Panc1 (cell line): ENCODE results near the gene PHC3. TPM values are rescaled to one million over a fixed set of nuclear protein-coding genes. Genes with fewer than 3 reads are reported as not detected.
A peak's percentile ranks its signal among the peaks of the same experiment; 100 is the strongest.

Source experiments
- ATAC-seq: fragments of 200-7000 bp; cut with Tn5 transposase; 2 replicates; pipeline ENCODE4 v1.9.1; 2020; ENCODE audit warnings: mild to moderate bottlenecking, moderate library complexity
- BruUV-seq: library from RNA; stranded (reverse); fragments of 400-500 nt; replicated peaks from 2 replicates; lab custom pipeline; 2021; lab: Mats Ljungman, UMichigan
- CTCF ChIA-PET: fragments of 300-600 bp; sonication (Branson Sonifier 250); formaldehyde crosslinking; loops from one replicate; lab custom pipeline; 2022; ENCODE audit warnings: antibody characterized with exemption; lab: Charles Lee
- POLR2A ChIA-PET: fragments of 300-600 bp; sonication (Branson Sonifier 250); formaldehyde crosslinking; loops from one replicate; lab custom pipeline; 2022; ENCODE audit warnings: antibody characterized with exemption; lab: Charles Lee
- DNase-seq: peaks from one replicate; pipeline ENCODE4 v3.0.0-alpha.2; 2010; ENCODE audit warnings: low read depth, low spot score
- H3K27ac ChIP-seq: 2 replicates; pipeline ENCODE4 v1.5.1; 2011; ENCODE audit warnings: mild to moderate bottlenecking, low read length, inconsistent platforms
- H3K27me3 ChIP-seq: fragments of 200-500 bp; sonication (Bioruptor generic); 2 replicates; pipeline ENCODE4 v1.6.0; 2014; ENCODE audit warnings: low read length, inconsistent platforms; ENCODE audit not compliant: control insufficient read depth, insufficient read depth
- H3K36me3 ChIP-seq: fragments of 200-500 bp; sonication (Bioruptor generic); 2 replicates; pipeline ENCODE4 v1.5.1; 2014; ENCODE audit warnings: inconsistent platforms, mild to moderate bottlenecking, low read length, moderate library complexity; ENCODE audit not compliant: control insufficient read depth, insufficient read depth
- H3K4me1 ChIP-seq: 2 replicates; pipeline ENCODE4 v1.5.1; 2011; ENCODE audit warnings: inconsistent platforms, mild to moderate bottlenecking, low read length, moderate library complexity; ENCODE audit not compliant: control insufficient read depth, insufficient read depth
- H3K4me3 ChIP-seq, 2 experiments: 2 replicates each; pipeline ENCODE4 v1.5.1; 2011 to 2012; ENCODE audit warnings: low read depth in 2 of 2, low read length in 2 of 2, mild to moderate bottlenecking in 2 of 2, inconsistent platforms in 1 of 2, moderate library complexity in 1 of 2
- H3K9me3 ChIP-seq: fragments of 200-500 bp; sonication (Bioruptor generic); 2 replicates; pipeline ENCODE4 v1.5.1; 2014; ENCODE audit warnings: low read depth, mild to moderate bottlenecking, inconsistent platforms, low read length, moderate library complexity; ENCODE audit not compliant: control insufficient read depth, insufficient read depth
- POLR2AphosphoS5 ChIP-seq: IDR thresholded peaks from 2 replicates; pipeline ENCODE4 v1.6.1; 2012; ENCODE audit warnings: mild to moderate bottlenecking, low read depth, low read length, moderate library complexity
- SIN3A ChIP-seq: IDR thresholded peaks from 2 replicates; pipeline ENCODE4 v1.6.1; 2012; ENCODE audit warnings: low read depth, mild to moderate bottlenecking, low read length, moderate library complexity, borderline replicate concordance; ENCODE audit not compliant: insufficient read depth
- TCF7L2 ChIP-seq: IDR thresholded peaks from 2 replicates; pipeline ENCODE4 v1.6.1; 2011; ENCODE audit warnings: mild to moderate bottlenecking, low read depth, low read length, inconsistent platforms
- in situ Hi-C: cut with HindIII; loops from 2 replicates; pipeline ENCODE4 v1.10.0; 2016; ENCODE audit warnings: low sequenced_read_pairs, low pct_unique_long_range_greater_than_20kb
- intact Hi-C: fragments of 100-400 bp; cut with micrococcal nuclease; formaldehyde crosslinking; loops from one replicate; pipeline ENCODE4 v1.10.0; 2022; ENCODE audit not compliant: unreplicated experiment
- total RNA-seq: library from RNA; stranded (reverse); gene quantifications from one replicate; pipeline ENCODE4 v1.2.1, GENCODE V29; 2021; ENCODE audit not compliant: unreplicated experiment
- TF ChIP-seq, protein P1 (sequence below): fragments of 450-650 bp; IDR thresholded peaks from 2 replicates; pipeline ENCODE4 v1.5.1; 2017; ENCODE audit warnings: mild to moderate bottlenecking
- TF ChIP-seq, protein P2 (sequence below), 2 experiments: IDR thresholded peaks; 2 replicates each; pipeline ENCODE4 v1.6.1; 2011 to 2012; ENCODE audit warnings: low read depth in 2 of 2, control low read depth in 1 of 2, low read length in 1 of 2, mild to moderate bottlenecking in 1 of 2, moderate library complexity in 1 of 2; ENCODE audit not compliant: insufficient read depth in 1 of 2

Gene PHC3
- total RNA-seq, 1 experiment from 2014 or later = 53.8 TPM

DNA sequence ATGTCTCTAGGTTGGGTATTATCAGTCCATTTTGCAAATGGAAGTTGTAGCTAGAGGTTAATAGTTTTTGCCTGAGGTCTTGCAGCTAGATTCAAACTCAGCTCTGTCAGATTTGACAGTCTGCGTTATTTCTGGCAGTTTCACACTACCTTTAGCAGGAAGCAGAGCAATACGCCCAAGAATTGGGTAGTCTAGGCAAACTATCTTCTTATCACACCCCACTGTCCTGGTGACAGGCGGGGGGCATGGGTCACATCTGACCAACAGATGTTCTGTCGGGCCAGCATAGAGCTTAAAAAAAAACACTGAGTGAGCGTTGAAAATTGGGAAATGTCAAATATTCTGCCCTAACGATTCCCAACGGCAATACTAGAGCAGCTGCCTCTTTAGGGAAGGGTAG lies 138.0 kb downstream of the PHC3 start:
- no TSS peak for BruUV-seq
- ChIA-PET POLR2A (interaction anchor here (0.7 kb wide), 1 partner anchor 46 kb away, joined by 6 read pairs; no protein-coding TSS in a partner anchor), CTCF (no interaction called here)
- DNase-seq = no peak
- intact Hi-C loops (no loop called here), in situ Hi-C loops (no loop called here)
- ATAC-seq = no peak
- no peaks in the 10 kb centered on the region for H3K4me1 ChIP-seq
- peaks cover 20% of the 10 kb centered on the region for H3K27me3 ChIP-seq
- H3K27ac ChIP-seq = no peak overlapping the region
- H3K4me3 ChIP-seq = no peak overlapping the region
- H3K9me3 ChIP-seq = no peaks in the 10 kb centered on the region
- TF ChIP-seq TCF7L2 = no peak
- H3K36me3 ChIP-seq = no peaks in the 10 kb centered on the region

DNA sequence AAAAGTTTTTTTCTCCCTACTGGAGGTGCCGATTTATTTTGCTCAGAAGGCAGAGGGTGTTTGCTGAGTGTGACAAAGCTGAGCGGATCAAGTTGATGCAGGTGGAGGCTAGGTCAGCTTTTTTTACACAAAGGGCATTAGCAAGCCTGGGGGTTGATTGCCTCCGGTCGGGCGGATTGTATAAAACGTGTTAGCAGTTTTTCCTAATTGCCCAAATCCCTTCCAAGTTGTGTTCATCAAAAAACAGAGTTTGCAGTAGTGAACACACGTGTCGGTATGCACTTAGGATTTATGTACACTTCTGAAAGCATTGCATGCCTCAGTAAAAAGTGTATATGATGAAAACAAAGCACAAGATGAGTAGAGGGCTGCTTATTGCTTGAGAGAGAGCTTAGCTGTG lies 141.1 kb downstream of the PHC3 start:
- ATAC-seq (no peak), DNase-seq (no peak)
- POLR2A ChIA-PET = interaction anchor here (1.0 kb wide), 1 partner anchor 20 kb away, joined by 6 read pairs; no protein-coding TSS in a partner anchor
- in situ Hi-C loops = no loop called here
- intact Hi-C loops = no loop called here
- no peaks in the 10 kb centered on the region for H3K9me3 ChIP-seq
- CTCF ChIA-PET = no interaction called here
- H3K27ac ChIP-seq = no peak overlapping the region
- no peaks in the 10 kb centered on the region for H3K36me3 ChIP-seq
- H3K4me1 ChIP-seq = no peaks in the 10 kb centered on the region
- H3K4me3 ChIP-seq = no peak overlapping the region
- TF ChIP-seq, protein P1, sequence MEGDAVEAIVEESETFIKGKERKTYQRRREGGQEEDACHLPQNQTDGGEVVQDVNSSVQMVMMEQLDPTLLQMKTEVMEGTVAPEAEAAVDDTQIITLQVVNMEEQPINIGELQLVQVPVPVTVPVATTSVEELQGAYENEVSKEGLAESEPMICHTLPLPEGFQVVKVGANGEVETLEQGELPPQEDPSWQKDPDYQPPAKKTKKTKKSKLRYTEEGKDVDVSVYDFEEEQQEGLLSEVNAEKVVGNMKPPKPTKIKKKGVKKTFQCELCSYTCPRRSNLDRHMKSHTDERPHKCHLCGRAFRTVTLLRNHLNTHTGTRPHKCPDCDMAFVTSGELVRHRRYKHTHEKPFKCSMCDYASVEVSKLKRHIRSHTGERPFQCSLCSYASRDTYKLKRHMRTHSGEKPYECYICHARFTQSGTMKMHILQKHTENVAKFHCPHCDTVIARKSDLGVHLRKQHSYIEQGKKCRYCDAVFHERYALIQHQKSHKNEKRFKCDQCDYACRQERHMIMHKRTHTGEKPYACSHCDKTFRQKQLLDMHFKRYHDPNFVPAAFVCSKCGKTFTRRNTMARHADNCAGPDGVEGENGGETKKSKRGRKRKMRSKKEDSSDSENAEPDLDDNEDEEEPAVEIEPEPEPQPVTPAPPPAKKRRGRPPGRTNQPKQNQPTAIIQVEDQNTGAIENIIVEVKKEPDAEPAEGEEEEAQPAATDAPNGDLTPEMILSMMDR = no peak
- no peak for TF ChIP-seq POLR2AphosphoS5
- no peak for TF ChIP-seq SIN3A
- TF ChIP-seq TCF7L2 = no peak
- TF ChIP-seq, protein P2, sequence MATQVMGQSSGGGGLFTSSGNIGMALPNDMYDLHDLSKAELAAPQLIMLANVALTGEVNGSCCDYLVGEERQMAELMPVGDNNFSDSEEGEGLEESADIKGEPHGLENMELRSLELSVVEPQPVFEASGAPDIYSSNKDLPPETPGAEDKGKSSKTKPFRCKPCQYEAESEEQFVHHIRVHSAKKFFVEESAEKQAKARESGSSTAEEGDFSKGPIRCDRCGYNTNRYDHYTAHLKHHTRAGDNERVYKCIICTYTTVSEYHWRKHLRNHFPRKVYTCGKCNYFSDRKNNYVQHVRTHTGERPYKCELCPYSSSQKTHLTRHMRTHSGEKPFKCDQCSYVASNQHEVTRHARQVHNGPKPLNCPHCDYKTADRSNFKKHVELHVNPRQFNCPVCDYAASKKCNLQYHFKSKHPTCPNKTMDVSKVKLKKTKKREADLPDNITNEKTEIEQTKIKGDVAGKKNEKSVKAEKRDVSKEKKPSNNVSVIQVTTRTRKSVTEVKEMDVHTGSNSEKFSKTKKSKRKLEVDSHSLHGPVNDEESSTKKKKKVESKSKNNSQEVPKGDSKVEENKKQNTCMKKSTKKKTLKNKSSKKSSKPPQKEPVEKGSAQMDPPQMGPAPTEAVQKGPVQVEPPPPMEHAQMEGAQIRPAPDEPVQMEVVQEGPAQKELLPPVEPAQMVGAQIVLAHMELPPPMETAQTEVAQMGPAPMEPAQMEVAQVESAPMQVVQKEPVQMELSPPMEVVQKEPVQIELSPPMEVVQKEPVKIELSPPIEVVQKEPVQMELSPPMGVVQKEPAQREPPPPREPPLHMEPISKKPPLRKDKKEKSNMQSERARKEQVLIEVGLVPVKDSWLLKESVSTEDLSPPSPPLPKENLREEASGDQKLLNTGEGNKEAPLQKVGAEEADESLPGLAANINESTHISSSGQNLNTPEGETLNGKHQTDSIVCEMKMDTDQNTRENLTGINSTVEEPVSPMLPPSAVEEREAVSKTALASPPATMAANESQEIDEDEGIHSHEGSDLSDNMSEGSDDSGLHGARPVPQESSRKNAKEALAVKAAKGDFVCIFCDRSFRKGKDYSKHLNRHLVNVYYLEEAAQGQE (IDR thresholded peaks at IDR 0.05; ENCODE audit: insufficient read depth in 1 of 2, low read depth in 2 of 2, low read length in 1 of 2) = no peak
- peaks cover 20% of the 10 kb centered on the region for H3K27me3 ChIP-seq
- BruUV-seq = no TSS peak

DNA sequence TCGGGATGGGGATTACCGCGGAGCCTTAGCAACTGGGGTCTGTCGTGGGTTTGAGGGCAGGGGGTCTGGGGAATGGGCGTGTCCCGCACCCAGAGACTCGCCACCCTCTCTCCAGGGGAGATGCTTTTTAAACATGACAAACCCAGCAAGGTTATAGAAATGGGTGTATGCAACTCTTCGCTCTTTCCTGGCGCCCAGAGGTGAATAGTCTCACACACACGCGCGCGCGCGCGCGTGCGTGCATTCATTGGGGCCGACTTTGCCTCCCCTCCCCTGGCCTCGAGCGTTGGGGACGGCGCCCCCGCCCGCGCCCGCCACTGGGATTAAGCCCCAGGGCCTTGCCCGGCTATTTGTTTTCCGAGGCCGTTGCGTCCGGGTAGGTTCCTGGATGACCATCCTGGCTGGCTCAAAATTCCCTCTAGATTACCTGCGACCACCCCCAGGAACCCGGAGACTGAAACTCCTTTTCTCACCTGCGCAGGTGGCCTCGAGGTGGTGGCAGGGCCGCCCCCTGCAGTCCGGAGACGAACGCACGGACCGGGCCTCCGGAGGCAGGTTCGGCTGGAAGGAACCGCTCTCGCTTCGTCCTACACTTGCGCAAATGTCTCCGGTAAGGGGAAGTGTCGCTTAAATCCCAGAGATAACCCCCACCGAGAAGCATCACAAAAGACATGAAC lies 143.0 kb downstream of the PHC3 start:
- Histone ChIP-seq H3K27me3 (peaks cover 20% of the 10 kb centered on the region), H3K4me3 (peak overlapping the region; percentile 48 to 67), H3K9me3 (no peaks in the 10 kb centered on the region), H3K36me3 (no peaks in the 10 kb centered on the region), H3K4me1 (no peaks in the 10 kb centered on the region), H3K27ac (no peak overlapping the region)
- TF ChIP-seq TCF7L2 = no peak
- TF ChIP-seq POLR2AphosphoS5 = no peak
- TF ChIP-seq, protein P2 (IDR thresholded peaks at IDR 0.05; ENCODE audit: insufficient read depth in 1 of 2, low read depth in 2 of 2, low read length in 1 of 2) = no peak
- TF ChIP-seq, protein P1 = no peak; the same call in 1 of the 2 replicates
- TF ChIP-seq SIN3A = no peak
- ATAC-seq (peak; percentile 52), DNase-seq (no peak)
- CTCF ChIA-PET = interaction anchor here (0.5 to 0.6 kb wide), 2 partner anchors 14 to 25 kb away, joined by 3 to 7 read pairs; no protein-coding TSS in a partner anchor
- POLR2A ChIA-PET = interaction anchor here (0.6 kb wide), 1 partner anchor 181 kb away, joined by 3 read pairs; no protein-coding TSS in a partner anchor
- BruUV-seq = no TSS peak
- in situ Hi-C loops (no loop called here), intact Hi-C loops (loop anchor here (5.0 kb wide), 1 partner anchor 176 kb away; no protein-coding TSS in a partner anchor)
